Neural cell (in vitro differentiated cells): ENCODE results near the gene FMO2.

ENCODE experiments used
- CTCF ChIP-seq: fragments of 450-650 bp; IDR thresholded peaks from 2 replicates; pipeline ENCODE4 v1.5.1; 2014; ENCODE audit warnings: antibody characterized with exemption, mild to moderate bottlenecking, moderate library complexity; ENCODE audit not compliant: poor library complexity, severe bottlenecking
- EP300 ChIP-seq: fragments of 450-650 bp; conservative IDR thresholded peaks from 2 replicates; pipeline ENCODE4 v1.6.1; 2014; ENCODE audit warnings: antibody characterized with exemption, mild to moderate bottlenecking, moderate library complexity; ENCODE audit not compliant: poor library complexity, severe bottlenecking
- EZH2 ChIP-seq: fragments of 200-600, 300-800 bp; shearing (Covaris generic), sonication (generic); IDR thresholded peaks from 2 replicates; pipeline ENCODE4 v1.6.1; 2014; ENCODE audit warnings: antibody characterized with exemption, low read length, borderline replicate concordance, mild to moderate bottlenecking; ENCODE audit not compliant: insufficient read depth, poor library complexity, severe bottlenecking
- POLR2AphosphoS5 ChIP-seq: IDR thresholded peaks from 2 replicates; pipeline ENCODE4 v1.6.1; 2012
- REST ChIP-seq: IDR thresholded peaks from 2 replicates; pipeline ENCODE4 v1.6.1; 2012; ENCODE audit warnings: borderline replicate concordance

GRCh38 chr1:171173069-171173468 lies 12.0 kb upstream of the FMO2 start:
- TF ChIP-seq CTCF (no peak), EZH2 (no peak), POLR2AphosphoS5 (no peak), REST (no peak), EP300 (no peak)
